ENCODE results near the gene MLLT3. TPM values are rescaled to one million over a fixed set of nuclear protein-coding genes. Genes with fewer than 3 reads are reported as not detected.

Gene MLLT3
- total RNA-seq, 1 experiment from 2014 or later = 21.6 TPM

GRCh38 chr9:20563917-20564316 is 58.4 kb downstream of the MLLT3 start:
- TF ChIP-seq EZH2 (IDR thresholded peaks at IDR 0.05; ENCODE audit: low read depth) (no peak), CTCF (conservative IDR thresholded peaks at IDR 0.05) (no peak)
- DNase-seq = no peak
- no peak overlapping the region for H3K27ac ChIP-seq
- H3K36me3 ChIP-seq (ENCODE audit: low read depth) = no peaks in the 10 kb centered on the region
- no peak overlapping the region for H2AFZ ChIP-seq
- no peak overlapping the region for H3K4me2 ChIP-seq
- H3K79me2 ChIP-seq (ENCODE audit: low read depth) = no peaks in the 10 kb centered on the region; the same call in 1 of the 2 replicates
- H3K27me3 ChIP-seq (ENCODE audit: insufficient read depth, low read depth) = no peaks in the 10 kb centered on the region
- BruUV-seq (replicated peaks) = no TSS peak
- H4K20me1 ChIP-seq (ENCODE audit: insufficient read depth) = no peaks in the 10 kb centered on the region
- H3F3A ChIP-seq (ENCODE audit: insufficient read depth, low read depth) = no peaks in the 10 kb centered on the region
- peaks cover 21% of the 10 kb centered on the region for H3K4me1 ChIP-seq (replicated peaks; ENCODE audit: insufficient read depth)
- ChIA-PET POLR2A (ENCODE audit: unreplicated experiment) (no interaction called here), CTCF (no interaction called here)
- H3K9me2 ChIP-seq (ENCODE audit: insufficient read depth) = no peaks in the 10 kb centered on the region
- intact Hi-C loops (cut with micrococcal nuclease; ENCODE audit: unreplicated experiment) = no loop called here
- no peak overlapping the region for H3K4me3 ChIP-seq
- H3K9me3 ChIP-seq (ENCODE audit: insufficient read depth, low read depth) = no peaks in the 10 kb centered on the region

GRCh38 chr9:20562051-20562450 is 60.2 kb downstream of the MLLT3 start:
- H3K36me3 ChIP-seq (ENCODE audit: low read depth) = no peaks in the 10 kb centered on the region
- ChIA-PET POLR2A (ENCODE audit: unreplicated experiment) (no interaction called here), CTCF (no interaction called here)
- H3K4me1 ChIP-seq (replicated peaks; ENCODE audit: insufficient read depth) = peaks cover 29% of the 10 kb centered on the region
- H3K4me3 ChIP-seq = no peak overlapping the region
- no peaks in the 10 kb centered on the region for H3F3A ChIP-seq (ENCODE audit: insufficient read depth, low read depth)
- no peaks in the 10 kb centered on the region for H3K9me2 ChIP-seq (ENCODE audit: insufficient read depth)
- H3K9me3 ChIP-seq (ENCODE audit: insufficient read depth, low read depth) = no peaks in the 10 kb centered on the region
- no peak overlapping the region for H3K4me2 ChIP-seq
- intact Hi-C loops (cut with micrococcal nuclease; ENCODE audit: unreplicated experiment) = no loop called here
- H4K20me1 ChIP-seq (ENCODE audit: insufficient read depth) = no peaks in the 10 kb centered on the region
- peaks cover 6% of the 10 kb centered on the region; the same call in 1 of the 2 replicates for H3K79me2 ChIP-seq (ENCODE audit: low read depth)
- H3K27me3 ChIP-seq (ENCODE audit: insufficient read depth, low read depth) = no peaks in the 10 kb centered on the region
- no TSS peak for BruUV-seq (replicated peaks)
- no peak overlapping the region for H2AFZ ChIP-seq
- H3K27ac ChIP-seq = no peak overlapping the region
- TF ChIP-seq EZH2 (IDR thresholded peaks at IDR 0.05; ENCODE audit: low read depth) (no peak), CTCF (conservative IDR thresholded peaks at IDR 0.05) (no peak)
- DNase-seq = no peak

GRCh38 chr9:20561531-20561930 is 60.8 kb downstream of the MLLT3 start:
- BruUV-seq (replicated peaks) = no TSS peak
- Histone ChIP-seq H2AFZ (no peak overlapping the region), H3K4me3 (no peak overlapping the region), H3K9me3 (ENCODE audit: insufficient read depth, low read depth) (no peaks in the 10 kb centered on the region), H3K9me2 (ENCODE audit: insufficient read depth) (no peaks in the 10 kb centered on the region), H4K20me1 (ENCODE audit: insufficient read depth) (no peaks in the 10 kb centered on the region), H3K27me3 (ENCODE audit: insufficient read depth, low read depth) (no peaks in the 10 kb centered on the region), H3K4me2 (no peak overlapping the region), H3F3A (ENCODE audit: insufficient read depth, low read depth) (no peaks in the 10 kb centered on the region), H3K4me1 (replicated peaks; ENCODE audit: insufficient read depth) (peaks cover 26% of the 10 kb centered on the region), H3K36me3 (ENCODE audit: low read depth) (no peaks in the 10 kb centered on the region), H3K79me2 (ENCODE audit: low read depth) (peaks cover 6% of the 10 kb centered on the region; the same call in 1 of the 2 replicates), H3K27ac (no peak overlapping the region)
- DNase-seq = no peak
- ChIA-PET POLR2A (ENCODE audit: unreplicated experiment) (no interaction called here), CTCF (no interaction called here)
- TF ChIP-seq EZH2 (IDR thresholded peaks at IDR 0.05; ENCODE audit: low read depth) = no peak
- no peak for TF ChIP-seq CTCF (conservative IDR thresholded peaks at IDR 0.05)
- intact Hi-C loops (cut with micrococcal nuclease; ENCODE audit: unreplicated experiment) = no loop called here
